HG02938 (cell line): ENCODE results near the gene PRMT3.
"Not testable (repeated sequence)": the region's sequence is repeated elsewhere in the genome, so short reads cannot be mapped to it uniquely, and the experiment has no call there.

Experiments
- ATAC-seq: cut with Tn5 transposase; IDR thresholded peaks from one replicate; pipeline ENCODE4 v1.9.1; 2021; ENCODE audit warnings: mild to moderate bottlenecking, moderate library complexity; ENCODE audit not compliant: unreplicated experiment

Gene PRMT3

GRCh38 chr11:20453657-20454316 lies 66.3 kb downstream of the PRMT3 start:
- ATAC-seq, result no peak

- no peak for ATAC-seq
Observed at GRCh38 chr11:20457001-20457799, 69.7 kb downstream of the PRMT3 start.

- ATAC-seq, result no peak
Observed at GRCh38 chr11:20457934-20458680, 70.6 kb downstream of the PRMT3 start.

GRCh38 chr11:20458905-20459632 lies 71.6 kb downstream of the PRMT3 start:
- no peak for ATAC-seq

- ATAC-seq, result no peak
Observed at GRCh38 chr11:20459865-20460264, 72.3 kb downstream of the PRMT3 start.

GRCh38 chr11:20464518-20464917 lies 77.0 kb downstream of the PRMT3 start:
- ATAC-seq, result no peak

GRCh38 chr11:20467487-20468185 lies 80.1 kb downstream of the PRMT3 start:
- ATAC-seq, result no peak

- no peak for ATAC-seq
Observed at GRCh38 chr11:20470348-20470747, 82.8 kb downstream of the PRMT3 start.

- not testable (repeated sequence) for ATAC-seq
Observed at GRCh38 chr11:20471929-20472328, 84.4 kb downstream of the PRMT3 start.

- no peak for ATAC-seq
Observed at GRCh38 chr11:20474176-20474881, 86.8 kb downstream of the PRMT3 start.

- ATAC-seq, result no peak
Observed at GRCh38 chr11:20474882-20475517, 87.5 kb downstream of the PRMT3 start.

- no peak for ATAC-seq
Observed at GRCh38 chr11:20477418-20478090, 90.0 kb downstream of the PRMT3 start.

- no peak for ATAC-seq
Observed at GRCh38 chr11:20479513-20479912, 92.0 kb downstream of the PRMT3 start.

GRCh38 chr11:20483931-20484330 lies 96.4 kb downstream of the PRMT3 start:
- ATAC-seq, result no peak

- ATAC-seq, result not testable (repeated sequence)
Observed at GRCh38 chr11:20484416-20484815, 96.9 kb downstream of the PRMT3 start.

- no peak for ATAC-seq
Observed at GRCh38 chr11:20488352-20488751, 100.8 kb downstream of the PRMT3 start.

- ATAC-seq, result peak; percentile 88
Observed at GRCh38 chr11:20489948-20490347, 102.4 kb downstream of the PRMT3 start.

GRCh38 chr11:20493340-20493739 lies 105.8 kb downstream of the PRMT3 start:
- no peak for ATAC-seq
